Measurements from ENCODE around the gene TSHZ2.

The TSHZ2 gene

GRCh38 chr20:53255102-53255710, 283.0 kb downstream of the TSHZ2 start:
- no peak for DNase-seq

- DNase-seq: no peak
Measured at GRCh38 chr20:53258741-53259140, 286.6 kb downstream of the TSHZ2 start.

DNA sequence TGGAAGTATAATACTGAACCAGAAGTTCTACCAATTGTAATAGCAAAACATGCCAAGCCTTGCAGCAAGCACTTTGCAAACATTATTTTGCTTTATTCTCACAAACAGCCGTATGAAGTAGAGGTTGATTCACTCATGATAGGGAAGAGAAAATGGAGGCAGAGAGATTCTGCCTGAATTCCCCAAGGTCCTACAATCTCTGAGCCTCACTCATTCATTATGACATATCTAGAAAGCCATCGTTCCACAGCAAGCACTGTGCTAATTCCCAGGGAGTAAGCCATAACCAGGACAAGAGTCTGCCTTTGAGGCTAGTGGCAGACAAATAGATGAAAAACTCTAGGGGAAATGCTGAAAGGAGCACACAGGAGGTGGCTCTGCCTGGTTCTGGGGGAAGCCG, 288.0 kb downstream of the TSHZ2 start:
- DNase-seq: no peak

GRCh38 chr20:53260591-53260990, 288.4 kb downstream of the TSHZ2 start:
- no peak for DNase-seq

GRCh38 chr20:53262365-53262764, 290.2 kb downstream of the TSHZ2 start:
- no peak for DNase-seq

GRCh38 chr20:53263554-53264438, 291.6 kb downstream of the TSHZ2 start:
- no peak for DNase-seq

- no peak for DNase-seq
Measured at GRCh38 chr20:53264604-53265003, 292.4 kb downstream of the TSHZ2 start.

DNA sequence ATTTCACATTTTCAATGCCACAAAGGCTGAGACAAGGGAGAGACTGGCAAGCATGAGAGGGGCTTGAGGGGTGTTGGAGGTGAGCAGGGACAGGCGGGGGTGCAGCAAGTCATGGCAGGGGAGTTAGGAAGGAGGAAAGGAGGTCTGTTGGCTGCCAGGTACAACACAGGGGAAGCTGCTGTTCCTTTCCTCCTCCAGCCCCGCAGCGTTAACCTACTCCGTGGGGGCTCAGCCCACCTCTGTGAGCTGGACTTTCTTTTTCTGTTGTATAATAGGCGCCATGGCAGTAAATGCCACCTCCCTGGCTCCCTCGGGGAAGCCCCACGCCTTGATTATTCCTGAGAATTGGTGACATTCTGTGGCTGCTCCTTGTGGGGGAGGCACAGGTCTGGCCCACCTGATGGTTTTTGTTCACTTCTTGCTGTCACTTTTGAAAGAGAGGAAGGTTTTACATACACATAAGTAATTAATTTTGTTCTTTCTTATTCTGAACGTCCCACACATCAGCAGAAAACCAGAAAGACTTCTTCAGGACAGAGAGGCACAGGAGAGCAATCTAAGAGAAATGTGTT, 293.2 kb downstream of the TSHZ2 start:
- no peak for DNase-seq

DNA sequence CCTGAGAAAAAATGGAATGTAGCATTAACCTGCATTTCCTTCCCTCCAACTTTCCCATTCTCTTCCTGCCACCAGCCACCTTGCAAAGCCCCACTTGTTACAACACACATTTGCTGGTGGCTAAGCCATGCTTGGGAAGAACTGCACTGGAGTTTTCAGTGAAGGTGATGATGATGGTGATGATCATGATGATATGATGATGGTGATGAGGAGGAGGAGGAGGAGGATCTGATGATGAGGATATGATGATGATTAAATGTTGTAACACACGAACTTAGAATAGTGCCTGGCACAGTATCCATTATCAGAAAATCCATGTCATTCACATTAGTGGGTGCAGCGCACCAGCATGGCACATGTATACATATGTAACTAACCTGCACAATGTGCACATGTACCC, 297.2 kb downstream of the TSHZ2 start:
- DNase-seq: no peak

DNA sequence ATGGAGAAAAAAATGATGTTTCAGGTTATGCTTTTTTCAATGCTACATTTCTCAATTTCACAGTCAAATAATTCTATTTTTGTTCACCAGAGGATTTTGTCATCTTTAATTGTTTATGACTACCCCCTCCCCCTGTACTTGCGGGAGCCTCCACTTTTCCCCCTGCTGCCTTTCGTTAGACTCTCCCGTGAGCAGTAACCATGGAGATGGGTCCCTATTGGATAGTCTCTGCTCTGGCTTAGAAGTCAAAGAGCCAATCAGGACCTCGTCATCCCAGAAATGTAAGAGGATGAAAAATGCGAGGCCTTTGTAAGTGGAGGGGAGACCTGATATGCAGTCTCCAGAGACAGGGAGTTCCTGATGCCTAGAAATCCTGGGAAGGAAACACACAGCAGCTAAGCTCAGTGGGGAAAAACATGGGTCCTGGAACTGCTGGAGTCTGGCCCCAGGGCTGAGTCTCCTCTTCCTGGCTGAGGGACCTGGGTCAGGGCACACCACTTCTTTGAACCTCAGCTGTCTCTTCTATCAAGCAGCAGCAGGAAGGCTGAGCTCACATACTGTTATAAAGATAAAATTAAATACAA, 298.7 kb downstream of the TSHZ2 start:
- no peak for DNase-seq

DNA sequence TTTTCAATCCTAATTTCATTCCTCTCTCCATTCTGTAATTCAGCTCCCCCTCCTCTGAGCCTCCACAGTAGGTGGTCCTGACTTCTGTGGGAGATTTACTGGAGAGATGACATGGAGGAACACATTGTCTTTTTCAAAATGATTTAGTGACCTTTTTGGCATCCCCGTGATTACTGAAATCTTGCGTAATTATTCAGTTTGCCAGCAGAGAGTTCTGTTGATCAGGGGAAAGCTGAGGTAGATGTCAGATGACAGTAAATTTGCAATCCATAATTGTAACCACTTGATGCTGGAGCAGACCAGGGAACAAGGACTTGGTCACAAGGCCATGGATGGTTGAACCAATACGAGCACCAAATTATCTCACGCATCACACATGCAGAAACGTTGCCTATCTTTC, 302.2 kb downstream of the TSHZ2 start:
- no peak for DNase-seq

- no peak for DNase-seq
Measured at GRCh38 chr20:53274807-53275206, 302.6 kb downstream of the TSHZ2 start.

GRCh38 chr20:53276143-53276542, 304.0 kb downstream of the TSHZ2 start:
- DNase-seq: no peak

DNA sequence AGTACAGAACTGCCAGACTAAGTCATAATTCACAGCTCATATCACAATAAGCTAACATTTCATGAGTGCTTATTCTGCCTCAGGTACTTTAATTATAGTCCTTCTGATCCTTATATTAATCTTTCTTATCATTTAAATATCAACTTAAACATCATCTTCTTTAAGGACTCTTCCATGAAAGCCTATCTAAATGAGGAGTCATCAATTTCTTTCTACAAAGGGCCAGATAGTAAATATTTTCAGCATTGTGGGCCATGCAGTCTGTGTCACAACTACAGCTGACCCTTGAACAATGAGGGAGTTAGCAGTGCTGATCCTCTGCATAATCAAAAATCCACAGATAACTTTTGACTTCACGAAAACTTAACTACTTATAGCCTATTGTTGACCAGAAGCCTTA, 306.4 kb downstream of the TSHZ2 start:
- no peak for DNase-seq

DNA sequence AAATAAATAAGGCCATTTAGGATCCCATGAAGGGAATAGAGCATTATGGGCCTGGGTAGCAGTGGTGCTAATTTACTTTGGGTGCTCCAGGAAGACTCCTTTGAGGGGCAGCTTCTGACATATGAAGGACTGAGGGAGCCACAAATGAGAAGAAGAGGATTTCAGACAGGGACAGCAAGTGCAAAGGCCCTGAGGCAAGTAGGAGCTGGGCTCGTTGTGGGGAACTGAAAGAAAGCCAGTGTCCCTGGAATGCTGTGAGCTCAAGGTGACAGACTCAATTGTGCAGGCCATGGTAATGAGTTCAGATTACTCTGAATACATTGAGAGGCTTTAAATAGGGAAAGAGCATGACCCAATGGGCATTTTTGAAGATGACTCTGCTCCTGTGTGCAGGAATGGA, 307.6 kb downstream of the TSHZ2 start:
- DNase-seq: no peak

DNA sequence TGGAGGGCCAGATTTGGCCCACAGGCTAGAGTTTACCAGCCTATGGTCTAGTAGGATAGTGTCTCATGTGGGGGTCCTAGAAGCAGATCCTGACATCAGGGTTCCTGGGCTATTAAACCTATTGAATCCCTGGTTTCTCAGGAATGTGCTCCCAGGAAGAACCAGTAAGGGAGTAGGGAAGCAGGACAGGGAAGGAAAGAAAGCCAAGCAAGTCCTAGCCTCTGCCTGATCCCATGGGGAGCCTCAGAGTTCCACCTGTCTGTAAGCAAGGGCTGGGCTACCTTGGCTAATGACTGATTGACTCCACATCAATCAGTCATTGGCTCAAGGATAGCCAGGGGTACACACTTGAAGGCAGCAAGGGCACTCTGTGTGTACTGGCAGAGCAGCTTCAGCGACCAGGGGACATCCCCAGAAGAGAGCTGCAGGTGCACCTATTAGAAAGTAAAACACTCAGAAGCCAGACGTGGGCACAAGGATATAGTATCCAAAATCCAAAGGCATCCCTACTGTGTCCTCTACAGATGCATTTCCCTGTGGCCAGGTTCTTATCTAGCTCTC, 309.5 kb downstream of the TSHZ2 start:
- no peak for DNase-seq

DNA sequence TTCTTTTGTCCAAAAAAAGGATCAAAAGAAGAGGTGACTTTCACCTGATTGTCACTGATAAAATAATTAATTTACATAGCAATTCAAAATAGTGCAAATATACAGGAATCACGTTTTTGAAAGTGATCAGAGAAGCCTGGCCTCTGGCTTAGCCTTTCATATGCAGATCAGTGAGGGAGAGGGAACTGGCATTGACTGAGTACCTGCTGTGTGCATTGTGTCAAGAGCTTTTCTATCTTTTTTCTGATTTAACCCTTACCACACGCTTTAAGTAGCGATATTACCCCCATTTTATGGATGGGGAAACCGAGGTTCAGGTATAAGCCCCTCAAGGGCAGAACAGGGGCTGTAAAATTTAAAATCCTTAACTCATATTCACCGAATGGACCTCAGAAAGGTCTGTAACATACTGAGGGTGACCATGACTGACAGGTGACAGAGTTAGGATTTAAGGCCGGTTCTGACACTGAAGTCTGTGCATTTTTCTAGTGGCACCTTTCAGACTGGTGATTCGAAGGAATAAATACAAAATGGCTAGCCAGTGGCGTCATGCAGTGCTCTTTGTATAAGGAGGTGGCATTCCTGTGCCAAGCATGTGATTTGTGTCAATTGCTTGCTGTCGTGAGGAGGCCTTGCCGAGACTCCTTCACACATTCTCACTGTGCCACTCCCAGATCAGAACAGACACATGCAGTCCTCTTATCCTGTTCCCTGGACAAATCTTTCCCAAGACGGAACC, 310.2 kb downstream of the TSHZ2 start:
- no peak for DNase-seq

DNA sequence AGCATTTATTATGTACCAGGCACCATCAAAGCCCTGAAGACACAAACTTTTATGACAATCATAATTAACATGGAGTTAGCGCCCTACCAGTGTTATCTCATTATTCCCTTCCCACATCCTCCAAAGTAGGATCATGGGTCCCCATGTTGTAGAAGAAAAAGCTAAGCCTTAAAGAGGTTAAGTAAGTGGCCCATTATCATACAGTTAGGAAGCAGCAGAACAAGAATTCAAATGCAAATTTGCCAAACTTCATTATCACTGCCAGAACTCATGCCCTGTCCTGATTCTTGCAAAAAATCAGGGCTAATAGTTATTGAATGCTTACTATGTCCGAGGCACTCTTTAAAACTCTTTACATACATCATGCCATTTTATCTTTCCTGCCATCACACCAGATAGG, 310.9 kb downstream of the TSHZ2 start:
- DNase-seq: no peak

- no peak for DNase-seq
Measured at GRCh38 chr20:53283597-53283996, 311.4 kb downstream of the TSHZ2 start.

GRCh38 chr20:53284256-53284655, 312.1 kb downstream of the TSHZ2 start:
- DNase-seq: no peak

DNA sequence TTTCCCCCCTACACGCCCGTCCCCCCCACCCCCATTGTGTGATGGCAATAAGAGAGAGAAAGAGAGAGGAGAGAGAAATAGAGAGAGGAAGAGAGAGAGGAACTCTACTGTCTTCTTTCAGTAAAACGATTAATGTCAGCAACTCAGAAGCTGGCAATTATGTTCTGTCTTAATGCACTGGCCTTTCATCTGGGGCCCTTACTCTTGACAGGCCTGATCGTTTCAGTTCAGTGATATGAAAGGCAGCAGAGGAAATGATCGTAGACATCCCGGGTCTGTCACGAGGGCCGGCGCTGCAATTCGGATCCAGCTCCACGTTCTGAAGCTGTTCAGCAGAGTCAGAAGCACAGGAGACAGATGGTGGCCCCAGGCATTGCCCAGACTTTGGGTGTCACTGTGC, 312.5 kb downstream of the TSHZ2 start:
- no peak for DNase-seq

DNA sequence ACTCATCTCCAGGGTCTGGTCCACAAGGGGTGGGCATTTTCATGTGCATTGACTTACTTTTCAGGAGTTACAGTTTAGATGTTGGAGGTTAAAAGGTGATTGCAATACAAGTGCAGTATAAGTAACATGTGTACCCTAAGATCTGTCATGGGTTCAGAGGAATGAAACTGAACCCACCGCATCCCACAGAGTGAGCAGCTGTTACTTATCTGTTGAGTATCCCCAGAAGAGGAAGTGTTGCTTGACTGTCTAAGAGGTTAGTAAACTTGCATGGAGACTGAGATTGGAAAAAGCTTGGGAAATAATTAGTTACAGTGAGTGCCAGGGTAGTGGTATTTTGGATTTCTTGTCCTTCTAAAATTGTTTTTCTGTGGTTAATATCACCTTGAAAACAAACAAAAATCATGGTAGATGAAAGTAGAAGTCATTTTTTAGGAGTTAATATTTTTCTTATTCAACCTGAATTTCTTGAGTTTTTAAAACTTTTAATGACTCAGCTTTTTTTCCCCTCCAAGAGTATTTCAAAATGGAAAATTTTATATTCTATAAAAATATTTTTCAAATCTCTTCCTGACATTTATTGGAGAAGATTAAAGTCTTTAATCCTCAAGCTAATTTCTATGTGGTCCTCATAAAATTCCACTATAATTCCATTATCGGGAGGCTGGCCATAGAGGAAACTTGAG, 315.3 kb downstream of the TSHZ2 start:
- no peak for DNase-seq

All from CD4-positive, alpha-beta T cell treated with Interleukin-17A for 4 hours (primary cell).